SU-DHL-6 (cell line): ENCODE results near the gene FANCG.

ENCODE experiments used
- H2AFZ ChIP-seq: fragments of 200-600 bp; sonication (generic); 2 replicates; pipeline ENCODE4 v1.6.1; 2014; ENCODE audit warnings: low read depth, mild to moderate bottlenecking, moderate library complexity, mixed read lengths, antibody characterized with exemption, low read length; ENCODE audit not compliant: severe bottlenecking
- H3F3A ChIP-seq: fragments of 200-600 bp; shearing (Covaris generic); 2 replicates; pipeline ENCODE4 v1.6.0; 2016; ENCODE audit warnings: antibody characterized with exemption, mild to moderate bottlenecking; ENCODE audit not compliant: insufficient read depth
- H3K27ac ChIP-seq: fragments of 200-600 bp; sonication (generic); 2 replicates; pipeline ENCODE4 v1.5.1; 2016; ENCODE audit warnings: low read depth, mild to moderate bottlenecking, low read length, moderate library complexity, mixed read lengths
- H3K27me3 ChIP-seq: fragments of 200-600 bp; sonication (generic), shearing (Covaris generic); 2 replicates; pipeline ENCODE4 v1.6.0; 2014; ENCODE audit warnings: mild to moderate bottlenecking, low read length
- H3K36me3 ChIP-seq: fragments of 200-600 bp; sonication (generic); 2 replicates; pipeline ENCODE4 v1.6.1; 2014; ENCODE audit warnings: mild to moderate bottlenecking, low read length, mixed read lengths
- H3K4me2 ChIP-seq: fragments of 300-600, 200-600 bp; shearing (Covaris generic), sonication (generic); 2 replicates; pipeline ENCODE4 v1.6.0; 2014; ENCODE audit warnings: low read length, low read depth, mild to moderate bottlenecking; ENCODE audit not compliant: poor library complexity, severe bottlenecking
- H3K4me3 ChIP-seq: fragments of 200-600 bp; sonication (generic); 2 replicates; pipeline ENCODE4 v1.5.1; 2014; ENCODE audit warnings: antibody characterized with exemption, low read length, mild to moderate bottlenecking, mixed read lengths; ENCODE audit not compliant: insufficient read depth, poor library complexity, severe bottlenecking
- H3K79me2 ChIP-seq: fragments of 200-600 bp; sonication (generic); 2 replicates; pipeline ENCODE4 v1.6.1; 2014; ENCODE audit warnings: mild to moderate bottlenecking, low read length, moderate library complexity; ENCODE audit not compliant: insufficient read depth
- H3K9ac ChIP-seq: fragments of 200-600 bp; sonication (generic); 2 replicates; pipeline ENCODE4 v1.7.0; 2014; ENCODE audit warnings: mild to moderate bottlenecking, low read length
- H3K9me2 ChIP-seq: fragments of 200-600 bp; sonication (generic); replicated peaks from 2 replicates; pipeline ENCODE4 v1.6.1; 2014; ENCODE audit warnings: low read length; ENCODE audit not compliant: insufficient read depth
- H3K9me3 ChIP-seq: fragments of 200-600 bp; sonication (generic); 2 replicates; pipeline ENCODE4 v1.6.1; 2014; ENCODE audit warnings: low read length, mixed read lengths; ENCODE audit not compliant: insufficient read depth
- H4K20me1 ChIP-seq: fragments of 200-600 bp; sonication (generic); 2 replicates; pipeline ENCODE4 v1.6.1; 2014; ENCODE audit warnings: low read depth, mild to moderate bottlenecking, antibody characterized with exemption, low read length, moderate library complexity, mixed read lengths
- CTCF ChIP-seq: fragments of 200-600 bp; sonication (generic); IDR thresholded peaks from one replicate; pipeline ENCODE4 v1.5.1; 2017; ENCODE audit warnings: antibody characterized with exemption, mild to moderate bottlenecking, low read length, moderate library complexity; ENCODE audit not compliant: insufficient read depth, poor library complexity, severe bottlenecking
- EZH2phosphoT487 ChIP-seq: fragments of 200-600 bp; sonication (generic), shearing (Covaris generic); conservative IDR thresholded peaks from 2 replicates; pipeline ENCODE4 v1.6.1; 2018; ENCODE audit warnings: mild to moderate bottlenecking, antibody characterized with exemption, low read length, moderate library complexity, mixed read lengths

FANCG gene

GRCh38 chr9:35106343-35106730 lies 26.6 kb upstream of the FANCG start:
- H3K79me2 ChIP-seq: peaks cover 14% of the 10 kb centered on the region
- no peaks in the 10 kb centered on the region for H4K20me1 ChIP-seq
- no peaks in the 10 kb centered on the region for H3K27me3 ChIP-seq
- H2AFZ ChIP-seq: no peak overlapping the region
- no peak overlapping the region for H3K4me3 ChIP-seq
- H3K9ac ChIP-seq: no peak overlapping the region
- no peaks in the 10 kb centered on the region for H3K36me3 ChIP-seq
- no peak overlapping the region for H3K27ac ChIP-seq
- H3K9me2 ChIP-seq: no peaks in the 10 kb centered on the region
- no peaks in the 10 kb centered on the region for H3F3A ChIP-seq
- H3K4me2 ChIP-seq: no peak overlapping the region
- H3K9me3 ChIP-seq: no peaks in the 10 kb centered on the region
- TF ChIP-seq EZH2phosphoT487: no peak
- TF ChIP-seq CTCF: no peak

GRCh38 chr9:35105571-35106342 lies 26.0 kb upstream of the FANCG start:
- no peaks in the 10 kb centered on the region for H3F3A ChIP-seq
- no peaks in the 10 kb centered on the region for H3K27me3 ChIP-seq
- H3K9me2 ChIP-seq: no peaks in the 10 kb centered on the region
- no peaks in the 10 kb centered on the region for H4K20me1 ChIP-seq
- no peak overlapping the region for H3K4me2 ChIP-seq
- H3K27ac ChIP-seq: no peak overlapping the region
- H3K9me3 ChIP-seq: no peaks in the 10 kb centered on the region
- no peaks in the 10 kb centered on the region for H3K36me3 ChIP-seq
- TF ChIP-seq EZH2phosphoT487 (no peak), CTCF (no peak)
- H3K79me2 ChIP-seq: peaks cover 16% of the 10 kb centered on the region
- H3K9ac ChIP-seq: no peak overlapping the region
- no peak overlapping the region for H2AFZ ChIP-seq
- no peak overlapping the region for H3K4me3 ChIP-seq

GRCh38 chr9:35105126-35105525 lies 25.4 kb upstream of the FANCG start:
- H3F3A ChIP-seq: no peaks in the 10 kb centered on the region
- no peak overlapping the region for H3K4me3 ChIP-seq
- H3K27ac ChIP-seq: no peak overlapping the region
- no peaks in the 10 kb centered on the region for H3K9me2 ChIP-seq
- TF ChIP-seq EZH2phosphoT487 (no peak), CTCF (no peak)
- H3K79me2 ChIP-seq: peaks cover 16% of the 10 kb centered on the region
- H3K4me2 ChIP-seq: no peak overlapping the region
- no peaks in the 10 kb centered on the region for H3K9me3 ChIP-seq
- H2AFZ ChIP-seq: no peak overlapping the region
- no peaks in the 10 kb centered on the region for H3K27me3 ChIP-seq
- no peak overlapping the region for H3K9ac ChIP-seq
- H4K20me1 ChIP-seq: no peaks in the 10 kb centered on the region
- no peaks in the 10 kb centered on the region for H3K36me3 ChIP-seq
